H9 (cell line): ENCODE measurements around the gene CDK16. TPM values are rescaled to one million over a fixed set of nuclear protein-coding genes. Genes with fewer than 3 reads are reported as not detected.

ENCODE experiments used
- DNase-seq: peaks from one replicate; pipeline ENCODE4 v3.0.0-alpha.2; 2017
- H2AFZ ChIP-seq: one replicate; pipeline ENCODE4 v1.6.1; 2013; ENCODE audit warnings: mild to moderate bottlenecking, low read length, control low read depth, moderate library complexity
- H2AK5ac ChIP-seq: 2 replicates; pipeline ENCODE4 v1.6.1; 2013; ENCODE audit warnings: low read length, control low read depth, mixed read lengths; ENCODE audit not compliant: insufficient read length
- H2BK120ac ChIP-seq: one replicate; pipeline ENCODE4 v1.6.1; 2013; ENCODE audit warnings: low read depth, mild to moderate bottlenecking, low read length, control low read depth, inconsistent platforms; ENCODE audit not compliant: poor library complexity, severe bottlenecking
- H2BK12ac ChIP-seq: 2 replicates; pipeline ENCODE4 v1.6.1; 2013; ENCODE audit warnings: low read length, control low read depth, mixed read lengths, low read depth; ENCODE audit not compliant: insufficient read length
- H2BK15ac ChIP-seq: 2 replicates; pipeline ENCODE4 v1.6.1; 2013; ENCODE audit warnings: low read depth, low read length, control low read depth
- H2BK20ac ChIP-seq: one replicate; pipeline ENCODE4 v1.6.1; 2013; ENCODE audit warnings: low read depth, mild to moderate bottlenecking, low read length, control low read depth, inconsistent platforms; ENCODE audit not compliant: poor library complexity, severe bottlenecking
- H2BK5ac ChIP-seq: 2 replicates; pipeline ENCODE4 v1.6.1; 2013; ENCODE audit warnings: low read length, control low read depth, mixed read lengths; ENCODE audit not compliant: insufficient read length
- H3K14ac ChIP-seq: 2 replicates; pipeline ENCODE4 v1.6.1; 2013; ENCODE audit warnings: low read length, control low read depth; ENCODE audit not compliant: insufficient read depth
- H3K18ac ChIP-seq: 2 replicates; pipeline ENCODE4 v1.6.1; 2013; ENCODE audit warnings: low read depth, mild to moderate bottlenecking, mixed read lengths, low read length, control low read depth; ENCODE audit not compliant: insufficient read length
- H3K23ac ChIP-seq: 2 replicates; pipeline ENCODE4 v1.6.1; 2013; ENCODE audit warnings: low read length, control low read depth, mixed read lengths, low read depth; ENCODE audit not compliant: insufficient read length
- H3K23me2 ChIP-seq: 2 replicates; pipeline ENCODE4 v1.6.1; 2013; ENCODE audit warnings: low read depth, mild to moderate bottlenecking, mixed read lengths, low read length, control low read depth; ENCODE audit not compliant: insufficient read length, poor library complexity, severe bottlenecking
- H3K27ac ChIP-seq: 2 replicates; pipeline ENCODE4 v1.5.1; 2013; ENCODE audit warnings: low read length, control low read depth, mixed read lengths, low read depth; ENCODE audit not compliant: insufficient read length
- H3K27me3 ChIP-seq: 2 replicates; pipeline ENCODE4 v1.6.1; 2013; ENCODE audit warnings: low read length, control low read depth, inconsistent platforms; ENCODE audit not compliant: insufficient read depth
- H3K4ac ChIP-seq: 2 replicates; pipeline ENCODE4 v1.6.1; 2013; ENCODE audit warnings: low read depth, mild to moderate bottlenecking, control low read depth, inconsistent platforms, low read length, moderate library complexity
- H3K4me1 ChIP-seq: 2 replicates; pipeline ENCODE4 v1.6.1; 2013; ENCODE audit warnings: low read length, control low read depth, inconsistent platforms; ENCODE audit not compliant: insufficient read depth
- H3K4me2 ChIP-seq: 2 replicates; pipeline ENCODE4 v1.6.1; 2013; ENCODE audit warnings: low read length, control low read depth, mixed read lengths; ENCODE audit not compliant: insufficient read length, insufficient read depth
- H3K56ac ChIP-seq: 2 replicates; pipeline ENCODE4 v1.6.1; 2013; ENCODE audit warnings: low read depth, mild to moderate bottlenecking, mixed read lengths, low read length, control low read depth; ENCODE audit not compliant: insufficient read length
- H3K79me1 ChIP-seq: 2 replicates; pipeline ENCODE4 v1.6.1; 2013; ENCODE audit warnings: low read depth, mild to moderate bottlenecking, moderate library complexity, low read length, control low read depth, inconsistent platforms; ENCODE audit not compliant: insufficient read depth, poor library complexity, severe bottlenecking
- H3K79me2 ChIP-seq: 2 replicates; pipeline ENCODE4 v1.6.1; 2013; ENCODE audit warnings: low read length, control low read depth, inconsistent platforms; ENCODE audit not compliant: insufficient read depth
- H3K9ac ChIP-seq: 2 replicates; pipeline ENCODE4 v1.6.1; 2013; ENCODE audit warnings: low read length, control low read depth, mixed read lengths; ENCODE audit not compliant: insufficient read length; ENCODE audit errors: extremely low read depth
- H3K9me3 ChIP-seq: one replicate; pipeline ENCODE4 v1.6.1; 2013; ENCODE audit warnings: low read depth, low read length, inconsistent platforms; ENCODE audit not compliant: control insufficient read depth
- H3T11ph ChIP-seq: one replicate; pipeline ENCODE4 v1.6.1; 2013; ENCODE audit warnings: mild to moderate bottlenecking, low read length, control low read depth, inconsistent platforms
- H4K20me1 ChIP-seq: one replicate; pipeline ENCODE4 v1.6.1; 2013; ENCODE audit not compliant: control insufficient read depth, insufficient read length, insufficient read depth
- H4K5ac ChIP-seq: 2 replicates; pipeline ENCODE4 v1.6.1; 2013; ENCODE audit warnings: low read depth, mild to moderate bottlenecking, mixed read lengths, low read length, control low read depth; ENCODE audit not compliant: insufficient read length
- H4K8ac ChIP-seq: replicated peaks from 2 replicates; pipeline ENCODE4 v1.6.1; 2013; ENCODE audit warnings: low read length, control low read depth, mixed read lengths, low read depth; ENCODE audit not compliant: insufficient read length
- H4K91ac ChIP-seq: 2 replicates; pipeline ENCODE4 v1.6.1; 2013; ENCODE audit warnings: low read depth, mild to moderate bottlenecking, moderate library complexity, mixed read lengths, low read length, control low read depth; ENCODE audit not compliant: insufficient read length
- H3K27ac Mint-ChIP-seq, 3 experiments: 2 replicates in 2 of 3; 3 replicates in 1 of 3; pipeline ENCODE4 v1.8.0; 2020 to 2021; ENCODE audit warnings: mixed read lengths in 3 of 3, mild to moderate bottlenecking in 1 of 3, moderate library complexity in 1 of 3
- H3K27me3 Mint-ChIP-seq: 2 replicates; pipeline ENCODE4 v1.8.0; 2021; ENCODE audit warnings: low read depth, mild to moderate bottlenecking, moderate library complexity, mixed read lengths
- H3K36me3 Mint-ChIP-seq, 3 experiments: 2 replicates in 2 of 3; 3 replicates in 1 of 3; pipeline ENCODE4 v1.8.0; 2020 to 2021; ENCODE audit warnings: low read depth in 3 of 3, mixed read lengths in 3 of 3; ENCODE audit not compliant: insufficient read depth in 1 of 3
- H3K4me1 Mint-ChIP-seq, 2 experiments: 2 replicates each; pipeline ENCODE4 v1.8.0; 2020; ENCODE audit warnings: mixed read lengths in 2 of 2
- H3K4me3 Mint-ChIP-seq, 2 experiments: 2 replicates in 1 of 2; 3 replicates in 1 of 2; pipeline ENCODE4 v1.8.0; 2020 to 2021; ENCODE audit warnings: mild to moderate bottlenecking in 2 of 2, mixed read lengths in 2 of 2, moderate library complexity in 1 of 2
- H3K9me3 Mint-ChIP-seq, 2 experiments: 2 replicates in 1 of 2; 3 replicates in 1 of 2; pipeline ENCODE4 v1.8.0; 2020; ENCODE audit warnings: mild to moderate bottlenecking in 2 of 2, mixed read lengths in 2 of 2, moderate library complexity in 1 of 2
- WGBS: extraction: QIAGEN DNeasy Blood & Tissue Kit; methylation state at CpG from one replicate; pipeline ENCODE4 v1.1.7; 2013; ENCODE audit warnings: missing lambda C conversion rate, low lambda C conversion rate, mixed read lengths; ENCODE audit not compliant: insufficient read length; ENCODE audit errors: extremely low coverage; 5-methylcytosine and 5-hydroxymethylcytosine counted together
- total RNA-seq: library from RNA; stranded (reverse); gene quantifications from 2 replicates; pipeline ENCODE4 v1.2.1, GENCODE V29; 2021
- TF ChIP-seq, protein P1 (sequence below): fragments of 200-600 bp; sonication (generic); conservative IDR thresholded peaks from 3 replicates; pipeline ENCODE4 v1.8.0; 2021; ENCODE audit warnings: antibody characterized with exemption, mild to moderate bottlenecking

CDK16 gene
- total RNA-seq, 1 experiment from 2014 or later = 226 TPM

DNA sequence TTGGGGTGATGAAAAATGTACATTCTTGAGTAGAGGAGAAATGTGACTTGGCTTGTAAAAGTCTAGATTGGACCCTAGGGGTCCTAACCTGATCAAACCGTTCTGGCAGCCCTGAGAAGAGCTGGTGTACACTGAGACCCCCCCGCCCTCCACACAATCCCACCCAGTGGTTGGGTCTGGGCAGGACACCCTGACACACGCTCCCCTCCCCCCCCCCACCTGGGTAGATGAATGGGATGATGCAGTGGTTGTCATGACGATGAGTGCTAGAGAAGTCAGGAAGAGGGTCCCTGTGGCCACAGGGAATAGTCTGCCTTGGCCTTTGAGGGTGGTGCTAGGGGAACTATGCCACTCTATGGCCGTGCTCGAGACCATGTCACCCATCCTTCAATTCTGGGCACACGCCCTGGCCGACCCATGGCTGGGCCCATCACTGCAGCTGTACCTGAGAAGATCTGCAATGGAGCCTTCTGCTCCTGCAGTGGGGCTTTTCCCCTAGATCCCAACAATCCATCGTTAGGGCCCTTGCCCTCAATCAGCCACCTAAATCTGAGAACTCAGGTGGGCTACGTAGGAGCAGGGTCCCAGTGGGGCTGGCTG, 4.4 kb downstream of the CDK16 start:
- Histone ChIP-seq H2BK5ac (no peak overlapping the region), H3K9me3 (no peaks in the 10 kb centered on the region), H3K4me2 (no peak overlapping the region), H3T11ph (no peak overlapping the region), H4K91ac (no peak overlapping the region), H3K18ac (no peak overlapping the region), H2BK120ac (no peak overlapping the region), H3K9ac (no peak overlapping the region), H3K4ac (no peak overlapping the region), H2BK12ac (no peak overlapping the region), H2AFZ (no peak overlapping the region), H4K20me1 (no peaks in the 10 kb centered on the region), H3K79me1 (peaks cover 5% of the 10 kb centered on the region), H2BK20ac (no peak overlapping the region), H2BK15ac (no peak overlapping the region), H3K4me1 (peaks cover 6% of the 10 kb centered on the region; the same call in 1 of the 2 replicates), H3K14ac (no peak overlapping the region), H4K5ac (no peak overlapping the region), H3K27me3 (no peaks in the 10 kb centered on the region), H3K56ac (no peak overlapping the region), H3K79me2 (peaks cover 25% of the 10 kb centered on the region; the same call in 1 of the 2 replicates), H4K8ac (no peak overlapping the region), H3K27ac (no peak overlapping the region), H3K23me2 (peaks cover 11% of the 10 kb centered on the region), H3K23ac (no peak overlapping the region), H2AK5ac (no peak overlapping the region)
- H3K9me3 Mint-ChIP-seq = peaks cover 0 to 2% of the 10 kb centered on the region in 2 experiments; a peak in 2 of 5 replicates
- peaks cover 20% of the 10 kb centered on the region in 2 experiments for H3K4me1 Mint-ChIP-seq
- H3K27me3 Mint-ChIP-seq = no peaks in the 10 kb centered on the region; the same call in 1 of the 2 replicates
- TF ChIP-seq, protein P1, sequence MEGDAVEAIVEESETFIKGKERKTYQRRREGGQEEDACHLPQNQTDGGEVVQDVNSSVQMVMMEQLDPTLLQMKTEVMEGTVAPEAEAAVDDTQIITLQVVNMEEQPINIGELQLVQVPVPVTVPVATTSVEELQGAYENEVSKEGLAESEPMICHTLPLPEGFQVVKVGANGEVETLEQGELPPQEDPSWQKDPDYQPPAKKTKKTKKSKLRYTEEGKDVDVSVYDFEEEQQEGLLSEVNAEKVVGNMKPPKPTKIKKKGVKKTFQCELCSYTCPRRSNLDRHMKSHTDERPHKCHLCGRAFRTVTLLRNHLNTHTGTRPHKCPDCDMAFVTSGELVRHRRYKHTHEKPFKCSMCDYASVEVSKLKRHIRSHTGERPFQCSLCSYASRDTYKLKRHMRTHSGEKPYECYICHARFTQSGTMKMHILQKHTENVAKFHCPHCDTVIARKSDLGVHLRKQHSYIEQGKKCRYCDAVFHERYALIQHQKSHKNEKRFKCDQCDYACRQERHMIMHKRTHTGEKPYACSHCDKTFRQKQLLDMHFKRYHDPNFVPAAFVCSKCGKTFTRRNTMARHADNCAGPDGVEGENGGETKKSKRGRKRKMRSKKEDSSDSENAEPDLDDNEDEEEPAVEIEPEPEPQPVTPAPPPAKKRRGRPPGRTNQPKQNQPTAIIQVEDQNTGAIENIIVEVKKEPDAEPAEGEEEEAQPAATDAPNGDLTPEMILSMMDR = peak; percentile 21; the same call in 1 of the 3 replicates
- no peak for DNase-seq
- H3K4me3 Mint-ChIP-seq = peak overlapping the region in 1 of 2 experiments; percentile 43; a peak in 2 of 5 replicates
- no peak overlapping the region for H3K27ac Mint-ChIP-seq
- peaks cover 71 to 77% (median 75%) of the 10 kb centered on the region in 3 experiments for H3K36me3 Mint-ChIP-seq
- no CpG with 5 or more reads among the region's 10 CpGs for WGBS
